GM12878 (cell line): ENCODE results near the gene ACKR2. TPM values are rescaled to one million over a fixed set of nuclear protein-coding genes. Genes with fewer than 3 reads are reported as not detected.

Source experiments
- EED ChIP-seq: sonication (generic); IDR thresholded peaks from 2 replicates; pipeline ENCODE4 v1.6.1; 2016; ENCODE audit warnings: antibody characterized with exemption, low read depth
- GATAD2B ChIP-seq: fragments of 450-650 bp; conservative IDR thresholded peaks from 2 replicates; pipeline ENCODE4 v1.6.1; 2017; ENCODE audit warnings: low read depth, mild to moderate bottlenecking, moderate library complexity
- HDAC2 ChIP-seq: fragments of 200-600 bp; sonication (generic); IDR thresholded peaks from 2 replicates; pipeline ENCODE4 v1.6.1; 2017
- IRF5 ChIP-seq: fragments of 450-650 bp; IDR thresholded peaks from 2 replicates; pipeline ENCODE4 v1.6.1; 2017; ENCODE audit warnings: borderline replicate concordance
- NFYB ChIP-seq: IDR thresholded peaks from 2 replicates; pipeline ENCODE4 v1.6.1; 2011; ENCODE audit warnings: low read depth, mild to moderate bottlenecking, low read length, improper control_type of control experiment, moderate library complexity; ENCODE audit not compliant: insufficient read depth
- NR2C1 ChIP-seq: fragments of 450-650 bp; IDR thresholded peaks from 2 replicates; pipeline ENCODE4 v1.6.1; 2017; ENCODE audit warnings: antibody characterized with exemption, mild to moderate bottlenecking, moderate library complexity
- NR2F1 ChIP-seq: fragments of 450-650 bp; conservative IDR thresholded peaks from 2 replicates; pipeline ENCODE4 v1.6.1; 2017; ENCODE audit warnings: mild to moderate bottlenecking
- NRF1 ChIP-seq: conservative IDR thresholded peaks from 2 replicates; pipeline ENCODE4 v1.6.1; 2011; ENCODE audit warnings: mild to moderate bottlenecking, low read depth, low read length, improper control_type of control experiment
- PAX5 ChIP-seq: IDR thresholded peaks from 2 replicates; pipeline ENCODE4 v1.6.1; 2011; ENCODE audit warnings: low read depth, low read length, borderline replicate concordance
- POLR2A ChIP-seq: IDR thresholded peaks from 2 replicates; pipeline ENCODE4 v1.6.1; 2011; ENCODE audit warnings: low read depth, mild to moderate bottlenecking, low read length
- RAD21 ChIP-seq: IDR thresholded peaks from 2 replicates; pipeline ENCODE4 v1.6.1; 2011; ENCODE audit warnings: mild to moderate bottlenecking, low read depth, low read length, moderate library complexity; ENCODE audit not compliant: insufficient read depth
- SIN3A ChIP-seq: IDR thresholded peaks from 2 replicates; pipeline ENCODE4 v1.6.1; 2012; ENCODE audit warnings: low read depth, low read length, improper control_type of control experiment
- TCF12 ChIP-seq: IDR thresholded peaks from 2 replicates; pipeline ENCODE4 v1.6.1; 2011; ENCODE audit warnings: low read depth, mild to moderate bottlenecking, low read length
- TCF7 ChIP-seq: IDR thresholded peaks from 2 replicates; pipeline ENCODE4 v1.6.1; 2014; ENCODE audit warnings: antibody characterized with exemption, borderline replicate concordance
- USF1 ChIP-seq: IDR thresholded peaks from 2 replicates; pipeline ENCODE4 v1.6.1; 2011; ENCODE audit warnings: borderline replicate concordance, low read depth, mild to moderate bottlenecking, moderate library complexity, mixed read lengths, low read length; ENCODE audit not compliant: insufficient read depth; ENCODE audit errors: extremely low read length
- YY1 ChIP-seq: IDR thresholded peaks from 2 replicates; pipeline ENCODE4 v1.6.1; 2011; ENCODE audit warnings: low read depth, mild to moderate bottlenecking, low read length
- ZBTB33 ChIP-seq: fragments of 450-650 bp; IDR thresholded peaks from 2 replicates; pipeline ENCODE4 v1.6.1; 2017; ENCODE audit warnings: mild to moderate bottlenecking
- ZNF207 ChIP-seq: fragments of 450-650 bp; IDR thresholded peaks from 2 replicates; pipeline ENCODE4 v1.6.1; 2014; ENCODE audit warnings: antibody characterized with exemption, mild to moderate bottlenecking, borderline replicate concordance
- ZNF274 ChIP-seq: IDR thresholded peaks from one replicate; pipeline ENCODE4 v1.8.0; 2011; ENCODE audit not compliant: insufficient read length, insufficient read depth
- polyA plus RNA-seq, 11 experiments: library from polyadenylated mRNA; depleted of rRNA in 4 of 11; unstranded in 6 of 11; stranded (reverse) in 5 of 11; fragments of >200 nt; fragmentation: Nextera tagmentation in 4 of 11; fragmentation: Illumina TruSeq in 1 of 11; extraction: Ambion mirVana in 4 of 11; extraction: Trizol in 1 of 11; gene quantifications; 1 replicate in 1 of 11; 2 replicates in 10 of 11; pipeline versions ENCODE4 v1.2.1 to v1.2.3, GENCODE V29; 2011 to 2016; ENCODE audit warnings: inconsistent platforms in 2 of 11, missing spikeins in 2 of 11, low read depth in 1 of 11
- total RNA-seq, 4 experiments: library from RNA; depleted of rRNA in 3 of 4; stranded (reverse); fragments of >200 nt in 3 of 4; fragmentation: Illumina TruSeq in 1 of 4; extraction: Trizol in 1 of 4; gene quantifications; 2 replicates each; pipeline versions ENCODE4 v1.2.1 to v1.2.3, GENCODE V29; 2013 to 2021

Gene ACKR2
- total and polyA plus RNA-seq, 10 of the 15 experiments (the other 5 are each of a cell fraction or from before 2014, with no cell fraction given) = 0.05 to 0.91 (median 0.23) TPM; not detected in 2

- TF ChIP-seq HDAC2 (no peak), ZNF274 (no peak), POLR2A (no peak), USF1 (no peak), ZBTB33 (no peak), NRF1 (no peak), GATAD2B (no peak), TCF7 (no peak), TCF12 (0 out of 2 replicates have a peak, but pooled peaks have one; percentile 49), IRF5 (no peak), NR2C1 (no peak), NFYB (no peak), PAX5 (no peak), ZNF207 (no peak), YY1 (peak; percentile 65), NR2F1 (no peak), RAD21 (peak; percentile 68), EED (no peak), SIN3A (no peak)
- TF ChIP-seq, all 136 proteins: peak for 7
Observed at GRCh38 chr3:42831321-42831713, 22.1 kb downstream of the ACKR2 start (continued).
